GM12878 (cell line): ENCODE results near the gene FRMD3. TPM values are rescaled to one million over a fixed set of nuclear protein-coding genes. Genes with fewer than 3 reads are reported as not detected.

Experiments used
- ATAC-seq: fragments of 200-7000 bp; cut with Tn5 transposase; 3 replicates; pipeline ENCODE4 v1.9.1; 2020; ENCODE audit warnings: mild to moderate bottlenecking, moderate library complexity
- BruUV-seq: library from RNA; stranded (reverse); fragments of 400-500 nt; replicated peaks from 2 replicates; lab custom pipeline; 2021; lab: Mats Ljungman, UMichigan
- CTCF ChIA-PET: fragments of 300-600 bp; sonication (Branson Sonifier 250); formaldehyde crosslinking; extraction: SDS; loops from one replicate; lab custom pipeline; 2021; ENCODE audit warnings: inconsistent platforms; lab: Yijun Ruan, JAX
- POLR2A ChIA-PET: fragments of 350-600 bp; formaldehyde crosslinking; extraction: SDS; loops from one replicate; lab custom pipeline; 2021; ENCODE audit warnings: inconsistent platforms; lab: Charles Lee
- RAD21 ChIA-PET: fragments of 300-600 bp; sonication (Branson Sonifier 250); formaldehyde crosslinking; loops from one replicate; lab custom pipeline; 2023; ENCODE audit warnings: antibody characterized with exemption; ENCODE audit not compliant: unreplicated experiment; lab: Charles Lee
- SMC1A ChIA-PET: fragments of 300-600 bp; sonication (Branson Sonifier 250); formaldehyde crosslinking; loops from one replicate; lab custom pipeline; 2023; ENCODE audit not compliant: unreplicated experiment, uncharacterized antibody; lab: Charles Lee
- DNase-seq: peaks from one replicate; pipeline ENCODE4 v3.0.0-alpha.2; 2011; ENCODE audit warnings: low read depth, low spot score
- FAIRE-seq: peaks from 3 replicates; lab custom pipeline; 2011; peaks lifted over from hg19 to GRCh38; lab: Jason Lieb, UNC
- H2AFZ ChIP-seq: 2 replicates; pipeline ENCODE4 v1.6.0; 2011; ENCODE audit warnings: low read depth, low read length, control low read depth; ENCODE audit not compliant: control insufficient read depth
- H3K27ac ChIP-seq: 2 replicates; pipeline ENCODE4 v1.5.1; 2011; ENCODE audit warnings: control low read depth; ENCODE audit not compliant: control insufficient read depth, insufficient read depth
- H3K27me3 ChIP-seq, 2 experiments: replicated peaks in 1 of 2; 2 replicates each; pipeline versions ENCODE4 v1.6.0 to v1.6.1; 2011; ENCODE audit warnings: low read length in 1 of 2; ENCODE audit not compliant: control insufficient read depth in 2 of 2, insufficient read depth in 2 of 2
- H3K36me3 ChIP-seq, 2 experiments: 2 replicates each; pipeline ENCODE4 v1.5.1; 2011; ENCODE audit warnings: low read length in 1 of 2; ENCODE audit not compliant: control insufficient read depth in 2 of 2, insufficient read depth in 2 of 2
- H3K4me1 ChIP-seq: 2 replicates; pipeline ENCODE4 v1.6.1; 2011; ENCODE audit warnings: mild to moderate bottlenecking, low read length, moderate library complexity, mixed read lengths; ENCODE audit not compliant: control insufficient read depth, insufficient read depth
- H3K4me2 ChIP-seq: 2 replicates; pipeline ENCODE4 v1.6.0; 2011; ENCODE audit warnings: control low read depth; ENCODE audit not compliant: control insufficient read depth, insufficient read depth
- H3K4me3 ChIP-seq: fragments of 200-600 bp; sonication (generic); 2 replicates; pipeline ENCODE4 v1.5.1; 2016
- H3K79me2 ChIP-seq: 2 replicates; pipeline ENCODE4 v1.6.0; 2011; ENCODE audit warnings: low read length; ENCODE audit not compliant: control insufficient read depth, insufficient read depth
- H3K9ac ChIP-seq: 2 replicates; pipeline ENCODE4 v1.8.0; 2011; ENCODE audit warnings: low read length, control low read depth, mixed read lengths; ENCODE audit not compliant: control insufficient read depth, insufficient read depth
- H3K9me3 ChIP-seq: replicated peaks from 3 replicates; pipeline ENCODE4 v1.5.1; 2011; ENCODE audit warnings: mild to moderate bottlenecking, low read length; ENCODE audit not compliant: control insufficient read depth, insufficient read depth
- H4K20me1 ChIP-seq: 2 replicates; pipeline ENCODE4 v1.6.0; 2011; ENCODE audit not compliant: control insufficient read depth, insufficient read depth
- CHD4 ChIP-seq: fragments of 200-600 bp; sonication (generic); IDR thresholded peaks from 2 replicates; pipeline ENCODE4 v1.6.1; 2016; ENCODE audit warnings: mild to moderate bottlenecking
- EGR1 ChIP-seq, 2 experiments: IDR thresholded peaks; 1 replicate in 1 of 2; 2 replicates in 1 of 2; pipeline ENCODE4 v1.6.1; 2011 to 2012; ENCODE audit warnings: low read depth in 2 of 2, low read length in 2 of 2, borderline replicate concordance in 1 of 2, mild to moderate bottlenecking in 1 of 2, moderate library complexity in 1 of 2
- ESRRA ChIP-seq: IDR thresholded peaks from 2 replicates; pipeline ENCODE4 v1.6.1; 2012; ENCODE audit warnings: mild to moderate bottlenecking, low read length, improper control_type of control experiment
- FOS ChIP-seq: IDR thresholded peaks from 3 replicates; pipeline ENCODE4 v1.6.1; 2011; ENCODE audit warnings: borderline replicate concordance; ENCODE audit not compliant: insufficient read length; ENCODE audit errors: extremely low read depth
- FOXM1 ChIP-seq: IDR thresholded peaks from 2 replicates; pipeline ENCODE4 v1.6.1; 2012; ENCODE audit warnings: low read depth, mild to moderate bottlenecking, inconsistent platforms, low read length, moderate library complexity
- MXI1 ChIP-seq: fragments of 150-350 bp; IDR thresholded peaks from 2 replicates; pipeline ENCODE4 v1.6.1; 2011; ENCODE audit warnings: low read depth, mild to moderate bottlenecking, inconsistent platforms, low read length, improper control_type of control experiment
- NFYA ChIP-seq: IDR thresholded peaks from 2 replicates; pipeline ENCODE4 v1.6.1; 2011; ENCODE audit warnings: low read depth, mild to moderate bottlenecking, low read length, improper control_type of control experiment, borderline replicate concordance
- PAX8 ChIP-seq: fragments of 450-650 bp; IDR thresholded peaks from 2 replicates; pipeline ENCODE4 v1.6.1; 2017; ENCODE audit warnings: mild to moderate bottlenecking, moderate library complexity
- SIX5 ChIP-seq: IDR thresholded peaks from 2 replicates; pipeline ENCODE4 v1.6.1; 2011; ENCODE audit warnings: mild to moderate bottlenecking, low read depth, low read length, moderate library complexity; ENCODE audit not compliant: severe bottlenecking
- SREBF1 ChIP-seq: IDR thresholded peaks from 2 replicates; pipeline ENCODE4 v1.6.1; 2012; ENCODE audit warnings: mild to moderate bottlenecking, low read length
- STAT3 ChIP-seq: IDR thresholded peaks from 2 replicates; pipeline ENCODE4 v1.6.1; 2011; ENCODE audit warnings: low read depth, low read length, improper control_type of control experiment
- WGBS: methylation state at CpG from one replicate; pipeline ENCODE4 v1.1.6; 2016; ENCODE audit warnings: low lambda C conversion rate; ENCODE audit not compliant: insufficient replicate concordance, insufficient coverage; ENCODE audit errors: missing lambda C conversion rate; 5-methylcytosine and 5-hydroxymethylcytosine counted together
- in situ Hi-C: fragments of 300-500 bp; cut with MboI; formaldehyde crosslinking; loops from 9 replicates; pipeline ENCODE4 v1.14.3; 2018; ENCODE audit warnings: mixed read lengths
- intact Hi-C: fragments of 100-400 bp; cut with micrococcal nuclease; formaldehyde crosslinking; loops from one replicate; pipeline ENCODE4 v1.14.2; 2022; ENCODE audit not compliant: unreplicated experiment
- polyA plus RNA-seq, 11 experiments: library from polyadenylated mRNA; depleted of rRNA in 4 of 11; unstranded in 6 of 11; stranded (reverse) in 5 of 11; fragments of >200 nt; fragmentation: Nextera tagmentation in 4 of 11; fragmentation: Illumina TruSeq in 1 of 11; extraction: Ambion mirVana in 4 of 11; extraction: Trizol in 1 of 11; gene quantifications; 1 replicate in 1 of 11; 2 replicates in 10 of 11; pipeline versions ENCODE4 v1.2.1 to v1.2.3, GENCODE V29; 2011 to 2016; ENCODE audit warnings: inconsistent platforms in 2 of 11, missing spikeins in 2 of 11, low read depth in 1 of 11
- total RNA-seq, 4 experiments: library from RNA; depleted of rRNA in 3 of 4; stranded (reverse); fragments of >200 nt in 3 of 4; fragmentation: Illumina TruSeq in 1 of 4; extraction: Trizol in 1 of 4; gene quantifications; 2 replicates each; pipeline versions ENCODE4 v1.2.1 to v1.2.3, GENCODE V29; 2013 to 2021
- TF ChIP-seq, protein P1 (sequence below): fragments of 450-650 bp; IDR thresholded peaks from 2 replicates; pipeline ENCODE4 v1.6.1; 2016; ENCODE audit warnings: mild to moderate bottlenecking
- TF ChIP-seq, protein P2 (sequence below): fragments of 450-650 bp; IDR thresholded peaks from 2 replicates; pipeline ENCODE4 v1.6.1; 2018; ENCODE audit warnings: borderline replicate concordance, mild to moderate bottlenecking; ENCODE audit not compliant: partially characterized antibody
- TF ChIP-seq, protein P3 (sequence below): IDR thresholded peaks from 2 replicates; pipeline ENCODE4 v1.6.1; 2011; ENCODE audit warnings: borderline replicate concordance, low read depth, mild to moderate bottlenecking, moderate library complexity, mixed read lengths, low read length; ENCODE audit not compliant: insufficient read depth; ENCODE audit errors: extremely low read length

Gene FRMD3
- total and polyA plus RNA-seq, 10 of the 15 experiments (the other 5 are each of a cell fraction or from before 2014, with no cell fraction given), result 0.04 to 0.68 (median 0.21) TPM; not detected in 1

DNA sequence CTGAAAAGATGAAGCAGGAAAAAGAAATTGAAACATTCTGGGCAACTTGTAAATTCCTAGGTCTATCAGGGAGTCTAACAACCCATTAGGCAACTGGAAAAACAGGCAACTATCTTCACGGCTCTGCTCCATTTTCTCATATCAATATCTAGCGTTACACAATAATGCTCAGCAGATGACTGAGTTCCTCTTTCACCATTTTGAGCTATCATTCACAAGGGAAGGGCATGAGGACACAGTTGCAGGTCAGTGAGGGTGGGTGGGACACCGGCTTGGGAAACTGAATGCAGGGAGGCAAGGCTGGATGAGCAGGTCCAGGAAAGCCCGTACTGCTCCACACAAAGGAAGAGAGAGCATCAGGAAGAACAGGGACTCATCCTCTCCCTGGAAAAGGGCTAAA is 67.0 kb downstream of the FRMD3 start (continued):
- TF ChIP-seq NFYA (no peak), SIX5 (no peak), STAT3 (no peak)
- TF ChIP-seq, protein P1, sequence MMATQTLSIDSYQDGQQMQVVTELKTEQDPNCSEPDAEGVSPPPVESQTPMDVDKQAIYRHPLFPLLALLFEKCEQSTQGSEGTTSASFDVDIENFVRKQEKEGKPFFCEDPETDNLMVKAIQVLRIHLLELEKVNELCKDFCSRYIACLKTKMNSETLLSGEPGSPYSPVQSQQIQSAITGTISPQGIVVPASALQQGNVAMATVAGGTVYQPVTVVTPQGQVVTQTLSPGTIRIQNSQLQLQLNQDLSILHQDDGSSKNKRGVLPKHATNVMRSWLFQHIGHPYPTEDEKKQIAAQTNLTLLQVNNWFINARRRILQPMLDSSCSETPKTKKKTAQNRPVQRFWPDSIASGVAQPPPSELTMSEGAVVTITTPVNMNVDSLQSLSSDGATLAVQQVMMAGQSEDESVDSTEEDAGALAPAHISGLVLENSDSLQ, result no peak
- TF ChIP-seq, all 136 proteins: peak for 0

DNA sequence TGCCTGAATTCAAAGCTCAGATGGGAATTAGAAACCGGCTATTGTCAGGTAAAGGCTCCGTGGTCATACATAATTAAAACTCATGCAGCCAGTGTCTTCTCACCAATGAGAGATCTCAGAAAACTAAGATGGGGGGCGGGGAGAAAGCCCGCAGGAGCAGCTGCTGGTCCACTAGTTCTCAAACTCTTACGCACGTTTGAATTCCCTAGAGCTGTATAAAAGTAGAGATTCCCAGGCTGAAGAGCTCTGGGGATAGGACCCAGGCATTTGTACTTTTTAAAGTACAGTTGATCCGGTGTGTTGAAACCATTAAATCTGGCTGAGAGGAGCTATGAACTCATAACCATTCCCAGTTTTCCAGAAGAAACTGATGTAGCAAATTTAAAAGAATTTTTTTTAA is 68.5 kb downstream of the FRMD3 start:
- in situ Hi-C loops (no loop called here), intact Hi-C loops (no loop called here)
- DNase-seq (no peak), ATAC-seq (no peak), FAIRE-seq (no peak)
- H2AFZ ChIP-seq, result no peak overlapping the region
- POLR2A ChIA-PET, result interaction anchor here (0.7 kb wide), 1 partner anchor 35 kb away, joined by 3 read pairs; no protein-coding TSS in a partner anchor
- 47% methylated on average over 7 of the region's 7 CpGs for whole genome bisulfite sequencing
- H3K27me3 ChIP-seq, result no peaks in the 10 kb centered on the region
- CTCF ChIA-PET, result interaction anchor here (0.6 to 1.7 kb wide), 3 partner anchors 74 to 142 kb away, joined by 3 to 8 read pairs (median 3); no protein-coding TSS in a partner anchor
- H3K36me3 ChIP-seq, result no peaks in the 10 kb centered on the region
- H3K27ac ChIP-seq, result no peak overlapping the region
- no peak overlapping the region for H3K4me2 ChIP-seq
- peaks cover 12% of the 10 kb centered on the region; the same call in 1 of the 2 replicates for H3K4me1 ChIP-seq
- no peaks in the 10 kb centered on the region for H3K79me2 ChIP-seq
- H3K9ac ChIP-seq, result no peak overlapping the region
- no peak overlapping the region for H3K4me3 ChIP-seq
- RAD21 ChIA-PET, result no interaction called here
- H3K9me3 ChIP-seq, result no peaks in the 10 kb centered on the region
- SMC1A ChIA-PET, result interaction anchor here (0.9 kb wide), 1 partner anchor 62 kb away, joined by 3 read pairs; no protein-coding TSS in a partner anchor
- H4K20me1 ChIP-seq, result no peaks in the 10 kb centered on the region
- no peak for TF ChIP-seq SREBF1
- no peak for TF ChIP-seq ESRRA
- no peak for TF ChIP-seq PAX8
- TF ChIP-seq FOS, result no peak
- no peak for TF ChIP-seq MXI1
- TF ChIP-seq CHD4, result no peak
- TF ChIP-seq, protein P2, sequence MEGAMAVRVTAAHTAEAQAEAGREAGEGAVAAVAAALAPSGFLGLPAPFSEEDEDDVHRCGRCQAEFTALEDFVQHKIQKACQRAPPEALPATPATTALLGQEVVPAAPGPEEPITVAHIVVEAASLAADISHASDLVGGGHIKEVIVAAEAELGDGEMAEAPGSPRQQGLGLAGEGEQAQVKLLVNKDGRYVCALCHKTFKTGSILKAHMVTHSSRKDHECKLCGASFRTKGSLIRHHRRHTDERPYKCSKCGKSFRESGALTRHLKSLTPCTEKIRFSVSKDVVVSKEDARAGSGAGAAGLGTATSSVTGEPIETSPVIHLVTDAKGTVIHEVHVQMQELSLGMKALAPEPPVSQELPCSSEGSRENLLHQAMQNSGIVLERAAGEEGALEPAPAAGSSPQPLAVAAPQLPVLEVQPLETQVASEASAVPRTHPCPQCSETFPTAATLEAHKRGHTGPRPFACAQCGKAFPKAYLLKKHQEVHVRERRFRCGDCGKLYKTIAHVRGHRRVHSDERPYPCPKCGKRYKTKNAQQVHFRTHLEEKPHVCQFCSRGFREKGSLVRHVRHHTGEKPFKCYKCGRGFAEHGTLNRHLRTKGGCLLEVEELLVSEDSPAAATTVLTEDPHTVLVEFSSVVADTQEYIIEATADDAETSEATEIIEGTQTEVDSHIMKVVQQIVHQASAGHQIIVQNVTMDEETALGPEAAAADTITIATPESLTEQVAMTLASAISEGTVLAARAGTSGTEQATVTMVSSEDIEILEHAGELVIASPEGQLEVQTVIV, result no peak
- TF ChIP-seq, protein P3, sequence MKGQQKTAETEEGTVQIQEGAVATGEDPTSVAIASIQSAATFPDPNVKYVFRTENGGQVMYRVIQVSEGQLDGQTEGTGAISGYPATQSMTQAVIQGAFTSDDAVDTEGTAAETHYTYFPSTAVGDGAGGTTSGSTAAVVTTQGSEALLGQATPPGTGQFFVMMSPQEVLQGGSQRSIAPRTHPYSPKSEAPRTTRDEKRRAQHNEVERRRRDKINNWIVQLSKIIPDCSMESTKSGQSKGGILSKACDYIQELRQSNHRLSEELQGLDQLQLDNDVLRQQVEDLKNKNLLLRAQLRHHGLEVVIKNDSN, result no peak
- TF ChIP-seq EGR1 (IDR thresholded peaks at IDR 0.05; ENCODE audit: borderline replicate concordance in 1 of 2, low read depth in 2 of 2, low read length in 2 of 2), result no peak
- TF ChIP-seq FOXM1, result no peak
- TF ChIP-seq, all 136 proteins: peak for 0
- no TSS peak for BruUV-seq
